Neural cell (in vitro differentiated cells): ENCODE measurements around the gene CUL3.

ENCODE experiments used
- CTCF ChIP-seq: fragments of 450-650 bp; IDR thresholded peaks from 2 replicates; pipeline ENCODE4 v1.5.1; 2014; ENCODE audit warnings: antibody characterized with exemption, mild to moderate bottlenecking, moderate library complexity; ENCODE audit not compliant: poor library complexity, severe bottlenecking
- POLR2AphosphoS5 ChIP-seq: IDR thresholded peaks from 2 replicates; pipeline ENCODE4 v1.6.1; 2012
- REST ChIP-seq: IDR thresholded peaks from 2 replicates; pipeline ENCODE4 v1.6.1; 2012; ENCODE audit warnings: borderline replicate concordance
- TAF1 ChIP-seq: IDR thresholded peaks from 2 replicates; pipeline ENCODE4 v1.6.1; 2012; ENCODE audit warnings: low read depth

- TF ChIP-seq TAF1 (no peak), CTCF (no peak), POLR2AphosphoS5 (no peak), REST (no peak)
Measured at GRCh38 chr2:224569654-224570053, 15.5 kb downstream of the CUL3 start.
